ENCODE results near the gene HDGFL2.

Gene HDGFL2

DNA sequence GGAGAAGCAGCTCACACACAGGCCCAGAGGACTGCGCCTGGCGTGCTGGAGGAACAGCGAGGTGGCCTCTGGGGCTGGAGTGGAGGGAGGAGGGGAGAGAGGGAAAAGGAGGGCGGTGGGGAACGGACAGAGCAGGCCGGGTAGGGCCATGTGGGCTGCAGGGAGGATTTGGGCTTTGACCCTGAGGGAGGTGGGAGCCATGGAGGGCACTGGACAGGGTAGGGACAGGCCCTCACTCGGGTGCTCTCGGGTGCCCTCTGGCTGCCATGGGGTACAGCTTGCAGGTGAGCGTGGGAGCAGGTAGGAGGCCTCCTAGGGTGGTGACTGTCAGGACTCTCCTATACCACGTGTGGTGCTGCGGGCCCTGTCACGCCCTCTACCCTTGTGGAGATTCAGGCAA lies 23.4 kb downstream of the HDGFL2 start:
- Histone ChIP-seq H3K27me3 (ENCODE audit: insufficient read depth, low read length, poor library complexity) (no peaks in the 10 kb centered on the region), H3K27ac (ENCODE audit: low read length) (no peak overlapping the region), H2AFZ (ENCODE audit: low read depth, low read length) (no peak overlapping the region), H3K9ac (ENCODE audit: low read depth, low read length) (no peak overlapping the region), H3K79me2 (ENCODE audit: insufficient read depth, low read length) (no peaks in the 10 kb centered on the region), H3K9me3 (ENCODE audit: insufficient read depth, low read length, severe bottlenecking) (no peaks in the 10 kb centered on the region), H3K36me3 (ENCODE audit: insufficient read depth, low read length) (peaks cover 76% of the 10 kb centered on the region), H3K4me1 (ENCODE audit: insufficient read depth, low read length) (no peaks in the 10 kb centered on the region), H3K4me2 (ENCODE audit: insufficient read depth, low read length) (no peak overlapping the region), H4K20me1 (ENCODE audit: insufficient read depth, low read length) (peaks cover 8% of the 10 kb centered on the region; the same call in 1 of the 2 replicates), H3K4me3 (ENCODE audit: low read depth in 1 of 2, low read length in 2 of 2) (no peak overlapping the region)
- DNase-seq, result no peak
- TF ChIP-seq, protein P1, sequence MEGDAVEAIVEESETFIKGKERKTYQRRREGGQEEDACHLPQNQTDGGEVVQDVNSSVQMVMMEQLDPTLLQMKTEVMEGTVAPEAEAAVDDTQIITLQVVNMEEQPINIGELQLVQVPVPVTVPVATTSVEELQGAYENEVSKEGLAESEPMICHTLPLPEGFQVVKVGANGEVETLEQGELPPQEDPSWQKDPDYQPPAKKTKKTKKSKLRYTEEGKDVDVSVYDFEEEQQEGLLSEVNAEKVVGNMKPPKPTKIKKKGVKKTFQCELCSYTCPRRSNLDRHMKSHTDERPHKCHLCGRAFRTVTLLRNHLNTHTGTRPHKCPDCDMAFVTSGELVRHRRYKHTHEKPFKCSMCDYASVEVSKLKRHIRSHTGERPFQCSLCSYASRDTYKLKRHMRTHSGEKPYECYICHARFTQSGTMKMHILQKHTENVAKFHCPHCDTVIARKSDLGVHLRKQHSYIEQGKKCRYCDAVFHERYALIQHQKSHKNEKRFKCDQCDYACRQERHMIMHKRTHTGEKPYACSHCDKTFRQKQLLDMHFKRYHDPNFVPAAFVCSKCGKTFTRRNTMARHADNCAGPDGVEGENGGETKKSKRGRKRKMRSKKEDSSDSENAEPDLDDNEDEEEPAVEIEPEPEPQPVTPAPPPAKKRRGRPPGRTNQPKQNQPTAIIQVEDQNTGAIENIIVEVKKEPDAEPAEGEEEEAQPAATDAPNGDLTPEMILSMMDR (IDR thresholded peaks at IDR 0.05; ENCODE audit: borderline replicate concordance, extremely low read depth, low read length, poor library complexity, severe bottlenecking), result no peak
- peak; percentile 35; the same call in 1 of the 3 replicates for ATAC-seq (ENCODE audit: insufficient read depth, low read depth)

DNA sequence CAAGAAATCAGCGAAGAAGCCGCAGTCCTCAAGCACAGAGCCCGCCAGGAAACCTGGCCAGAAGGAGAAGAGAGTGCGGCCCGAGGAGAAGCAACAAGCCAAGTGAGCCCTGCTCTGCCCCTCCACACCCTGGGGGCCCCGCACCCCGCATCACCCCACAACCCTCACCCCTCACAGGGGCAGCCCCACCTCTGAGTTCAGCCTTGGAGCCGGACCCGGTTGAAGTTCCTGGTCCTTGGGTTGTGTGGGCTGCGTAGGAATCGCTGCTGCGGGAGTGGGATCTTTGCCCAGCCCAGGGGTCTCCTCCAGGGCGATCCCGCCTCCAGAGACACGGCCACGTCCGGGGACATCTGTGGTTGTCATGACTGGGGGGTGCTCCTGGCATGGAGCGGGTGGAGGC lies 24.2 kb downstream of the HDGFL2 start:
- Histone ChIP-seq H3K4me3 (ENCODE audit: low read depth in 1 of 2, low read length in 2 of 2) (no peak overlapping the region), H3K9ac (ENCODE audit: low read depth, low read length) (no peak overlapping the region), H3K9me3 (ENCODE audit: insufficient read depth, low read length, severe bottlenecking) (no peaks in the 10 kb centered on the region), H3K79me2 (ENCODE audit: insufficient read depth, low read length) (no peaks in the 10 kb centered on the region), H3K4me1 (ENCODE audit: insufficient read depth, low read length) (no peaks in the 10 kb centered on the region), H2AFZ (ENCODE audit: low read depth, low read length) (no peak overlapping the region), H3K4me2 (ENCODE audit: insufficient read depth, low read length) (no peak overlapping the region), H3K27ac (ENCODE audit: low read length) (no peak overlapping the region), H3K27me3 (ENCODE audit: insufficient read depth, low read length, poor library complexity) (no peaks in the 10 kb centered on the region), H4K20me1 (ENCODE audit: insufficient read depth, low read length) (peaks cover 8% of the 10 kb centered on the region; the same call in 1 of the 2 replicates), H3K36me3 (ENCODE audit: insufficient read depth, low read length) (peaks cover 79% of the 10 kb centered on the region)
- DNase-seq (no peak), ATAC-seq (ENCODE audit: insufficient read depth, low read depth) (no peak)
- TF ChIP-seq, protein P1 (IDR thresholded peaks at IDR 0.05; ENCODE audit: borderline replicate concordance, extremely low read depth, low read length, poor library complexity, severe bottlenecking), result no peak
- TF ChIP-seq EZH2 (IDR thresholded peaks at IDR 0.05; ENCODE audit: borderline replicate concordance, low read depth, low read length, severe bottlenecking), result no peak

DNA sequence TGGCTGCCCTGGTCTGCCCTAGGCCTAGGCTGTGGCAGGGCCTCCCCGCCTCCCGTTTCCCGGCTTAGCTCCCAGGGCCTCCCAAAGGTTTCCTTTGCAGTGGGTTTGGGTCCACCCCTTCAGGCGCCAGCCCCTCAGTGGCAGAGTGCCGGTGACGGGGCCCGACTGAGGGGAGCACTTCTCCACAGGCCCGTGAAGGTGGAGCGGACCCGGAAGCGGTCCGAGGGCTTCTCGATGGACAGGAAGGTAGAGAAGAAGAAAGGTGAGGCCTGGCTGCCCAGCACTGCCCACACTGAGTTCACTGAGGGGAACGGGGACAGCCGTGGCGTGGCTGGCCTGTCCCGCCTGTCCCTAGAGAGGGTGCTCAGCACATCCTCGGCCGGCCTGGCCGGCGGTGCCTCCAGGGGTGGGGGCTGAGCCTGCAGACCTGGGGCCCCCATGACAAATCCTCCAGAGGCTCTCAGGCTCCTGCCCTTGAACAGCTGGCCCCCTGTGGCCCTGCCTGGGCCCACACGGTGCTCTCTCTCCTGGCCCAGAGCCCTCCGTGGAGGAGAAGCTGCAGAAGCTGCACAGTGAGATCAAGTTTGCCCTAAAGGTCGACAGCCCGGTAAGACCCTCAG lies 25.8 kb downstream of the HDGFL2 start:
- no peaks in the 10 kb centered on the region for H3K4me1 ChIP-seq (ENCODE audit: insufficient read depth, low read length)
- H3K9ac ChIP-seq (ENCODE audit: low read depth, low read length), result no peak overlapping the region
- TF ChIP-seq, protein P1 (IDR thresholded peaks at IDR 0.05; ENCODE audit: borderline replicate concordance, extremely low read depth, low read length, poor library complexity, severe bottlenecking), result no peak
- no peak for TF ChIP-seq EZH2 (IDR thresholded peaks at IDR 0.05; ENCODE audit: borderline replicate concordance, low read depth, low read length, severe bottlenecking)
- peaks cover 78% of the 10 kb centered on the region for H3K36me3 ChIP-seq (ENCODE audit: insufficient read depth, low read length)
- no peak overlapping the region for H2AFZ ChIP-seq (ENCODE audit: low read depth, low read length)
- H3K27me3 ChIP-seq (ENCODE audit: insufficient read depth, low read length, poor library complexity), result no peaks in the 10 kb centered on the region
- H3K4me3 ChIP-seq (ENCODE audit: low read depth in 1 of 2, low read length in 2 of 2), result no peak overlapping the region
- H3K27ac ChIP-seq (ENCODE audit: low read length), result no peak overlapping the region
- ATAC-seq (ENCODE audit: insufficient read depth, low read depth) (no peak), DNase-seq (no peak)
- no peaks in the 10 kb centered on the region for H3K79me2 ChIP-seq (ENCODE audit: insufficient read depth, low read length)
- peaks cover 8% of the 10 kb centered on the region; the same call in 1 of the 2 replicates for H4K20me1 ChIP-seq (ENCODE audit: insufficient read depth, low read length)
- H3K9me3 ChIP-seq (ENCODE audit: insufficient read depth, low read length, severe bottlenecking), result no peaks in the 10 kb centered on the region
- H3K4me2 ChIP-seq (ENCODE audit: insufficient read depth, low read length), result no peak overlapping the region
